ENCODE results near the gene SYT14. TPM values are rescaled to one million over a fixed set of nuclear protein-coding genes. Genes with fewer than 3 reads are reported as not detected.
"Not testable (repeated sequence)": the region's sequence is repeated elsewhere in the genome, so short reads cannot be mapped to it uniquely, and the experiment has no call there.

Gene SYT14
- total RNA-seq, 1 donor from 2014 or later = 1.8 TPM

- no peak for DNase-seq (ENCODE audit: extremely low read depth, low read depth, low spot score)
Observed at GRCh38 chr1:210195635-210196160, 257.7 kb downstream of the SYT14 start.

GRCh38 chr1:210196266-210196665 lies 258.2 kb downstream of the SYT14 start:
- not testable (repeated sequence) for DNase-seq (ENCODE audit: extremely low read depth, low read depth, low spot score)

- no peak for DNase-seq (ENCODE audit: extremely low read depth, low read depth, low spot score)
Observed at GRCh38 chr1:210198840-210199239, 260.8 kb downstream of the SYT14 start.

GRCh38 chr1:210200124-210200736 lies 262.2 kb downstream of the SYT14 start:
- no peak for DNase-seq (ENCODE audit: extremely low read depth, low read depth, low spot score)

- no peak for DNase-seq (ENCODE audit: extremely low read depth, low read depth, low spot score)
Observed at GRCh38 chr1:210201681-210202080, 263.7 kb downstream of the SYT14 start.

- DNase-seq (ENCODE audit: extremely low read depth, low read depth, low spot score) = no peak
Observed at GRCh38 chr1:210207597-210208450, 269.8 kb downstream of the SYT14 start.

GRCh38 chr1:210213335-210213734 lies 275.3 kb downstream of the SYT14 start:
- no peak for DNase-seq (ENCODE audit: extremely low read depth, low read depth, low spot score)

GRCh38 chr1:210214573-210215409 lies 276.8 kb downstream of the SYT14 start:
- DNase-seq (ENCODE audit: extremely low read depth, low read depth, low spot score) = no peak

- DNase-seq (ENCODE audit: extremely low read depth, low read depth, low spot score) = no peak
Observed at GRCh38 chr1:210217482-210217881, 279.5 kb downstream of the SYT14 start.

- DNase-seq (ENCODE audit: extremely low read depth, low read depth, low spot score) = no peak
Observed at GRCh38 chr1:210218047-210218446, 280.0 kb downstream of the SYT14 start.

Other genes with a start within 250 kb of the SYT14 start
- not detected in 2 replicates for gene HSD11B1, start 233.4 kb upstream of the SYT14 start, total RNA-seq
- gene TRAF3IP3, start 182.2 kb upstream of the SYT14 start, total RNA-seq = not detected in 2 replicates
- gene C1orf74, start 153.7 kb upstream of the SYT14 start, total RNA-seq = 1.1 and 1.5 TPM in 2 replicates
- 0.82 and 1.8 TPM in 2 replicates for gene IRF6, start 132.1 kb upstream of the SYT14 start, total RNA-seq
- 7.0 and 9.1 TPM in 2 replicates for gene UTP25, start 110.2 kb upstream of the SYT14 start, total RNA-seq